Prostate gland (tissue), 2 donors: ENCODE results near the gene AGBL4. TPM values are rescaled to one million over a fixed set of nuclear protein-coding genes. Genes with fewer than 3 reads are reported as not detected.
"Not testable (repeated sequence)": the region's sequence is repeated elsewhere in the genome, so short reads cannot be mapped to it uniquely, and the experiment has no call there.

ENCODE experiments used
- DNase-seq: peaks from one replicate; pipeline ENCODE4 v3.0.0-alpha.2; 2019; ENCODE audit warnings: low spot score
- H3K27ac ChIP-seq, 2 donors: fragments of 200-600 bp; sonication (generic); 2 replicates each; pipeline ENCODE4 v1.5.1; 2017 to 2019
- H3K27me3 ChIP-seq: fragments of 200-600 bp; sonication (generic); replicated peaks from 2 replicates; pipeline ENCODE4 v1.5.1; 2019; ENCODE audit not compliant: insufficient read depth
- H3K36me3 ChIP-seq, 2 donors: fragments of 200-600 bp; sonication (generic); 1 replicate in 1 of 2; 2 replicates in 1 of 2; pipeline versions ENCODE4 v1.5.1 to v1.8.1; 2017 to 2019
- H3K4me1 ChIP-seq: fragments of 200-600 bp; sonication (generic); replicated peaks from 2 replicates; pipeline ENCODE4 v1.5.1; 2019
- H3K4me3 ChIP-seq, 2 donors: fragments of 200-600 bp; sonication (generic); 2 replicates each; pipeline ENCODE4 v1.5.1; 2017 to 2019
- H3K9me3 ChIP-seq: fragments of 200-600 bp; sonication (generic); 2 replicates; pipeline ENCODE4 v1.5.1; 2017
- CTCF ChIP-seq, 4 experiments: fragments of 200-600 bp in 2 of 4; fragments of 450-650 bp in 2 of 4; sonication (generic) in 2 of 4; IDR thresholded peaks; 1 replicate in 3 of 4; 2 replicates in 1 of 4; pipeline ENCODE4 v1.5.1; 2016 to 2019; ENCODE audit warnings: antibody characterized with exemption in 4 of 4, mild to moderate bottlenecking in 2 of 4, moderate library complexity in 2 of 4
- POLR2A ChIP-seq: fragments of 450-650 bp; IDR thresholded peaks from one replicate; pipeline ENCODE4 v1.6.1; 2016; ENCODE audit warnings: antibody characterized with exemption, mild to moderate bottlenecking
- POLR2AphosphoS5 ChIP-seq: sonication (generic); formaldehyde crosslinking; IDR thresholded peaks from one replicate; pipeline ENCODE4 v1.6.1; 2017; ENCODE audit warnings: antibody characterized with exemption
- WGBS: methylation state at CpG from one replicate; pipeline ENCODE4 v1.1.5; 2018; 5-methylcytosine and 5-hydroxymethylcytosine counted together
- intact Hi-C: fragments of 100-400 bp; cut with DNase I; formaldehyde crosslinking; loops from one replicate; pipeline ENCODE4 v1.14.2; 2022
- total RNA-seq, 2 donors: library from RNA; depleted of rRNA; stranded (reverse); fragments of >200 nt; gene quantifications; one replicate each; pipeline ENCODE4 v1.1.0, GENCODE V29; 2016

The AGBL4 gene
- total RNA-seq, 2 donors from 2014 or later: 0.82 to 2.7 TPM

GRCh38 chr1:49842596-49842995 is 181.2 kb downstream of the AGBL4 start:
- 91% methylated on average over 2 of the region's 2 CpGs for WGBS
- Histone ChIP-seq H3K36me3 (no peaks in the 10 kb centered on the region), H3K27ac (no peak overlapping the region), H3K27me3 (no peaks in the 10 kb centered on the region), H3K4me3 (no peak overlapping the region), H3K9me3 (no peaks in the 10 kb centered on the region), H3K4me1 (no peaks in the 10 kb centered on the region)
- DNase-seq: no peak
- TF ChIP-seq POLR2AphosphoS5 (no peak), CTCF (IDR thresholded peaks at IDR 0.05) (no peak), POLR2A (no peak)
- intact Hi-C loops: no loop called here

DNA sequence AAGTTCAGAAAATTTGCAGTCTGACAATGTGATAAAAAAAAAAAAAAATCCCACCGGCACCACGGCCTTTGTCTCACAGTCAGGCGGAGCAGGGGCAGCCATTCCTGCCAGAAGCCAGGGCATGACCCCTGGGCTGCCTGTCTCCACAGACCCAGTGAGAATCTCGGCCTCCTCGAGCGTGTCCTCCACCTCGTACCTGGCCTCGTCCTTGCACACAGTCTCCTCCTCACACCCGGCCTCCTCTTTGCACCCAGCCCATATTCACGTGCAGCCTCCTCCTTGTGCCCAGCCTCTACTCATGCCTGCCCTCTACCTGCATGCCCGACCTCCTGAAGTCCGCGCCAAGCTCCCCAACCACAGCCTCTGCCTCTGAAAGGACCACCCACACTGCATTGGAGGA is 182.0 kb downstream of the AGBL4 start:
- TF ChIP-seq POLR2A (no peak), POLR2AphosphoS5 (no peak), CTCF (IDR thresholded peaks at IDR 0.05) (no peak)
- H3K27me3 ChIP-seq: no peaks in the 10 kb centered on the region
- H3K36me3 ChIP-seq: no peaks in the 10 kb centered on the region
- no peak overlapping the region for H3K4me3 ChIP-seq
- WGBS: 91% methylated on average over 13 of the region's 13 CpGs
- DNase-seq: no peak
- H3K9me3 ChIP-seq: no peaks in the 10 kb centered on the region
- intact Hi-C loops: no loop called here
- H3K4me1 ChIP-seq: no peaks in the 10 kb centered on the region
- no peak overlapping the region for H3K27ac ChIP-seq

DNA sequence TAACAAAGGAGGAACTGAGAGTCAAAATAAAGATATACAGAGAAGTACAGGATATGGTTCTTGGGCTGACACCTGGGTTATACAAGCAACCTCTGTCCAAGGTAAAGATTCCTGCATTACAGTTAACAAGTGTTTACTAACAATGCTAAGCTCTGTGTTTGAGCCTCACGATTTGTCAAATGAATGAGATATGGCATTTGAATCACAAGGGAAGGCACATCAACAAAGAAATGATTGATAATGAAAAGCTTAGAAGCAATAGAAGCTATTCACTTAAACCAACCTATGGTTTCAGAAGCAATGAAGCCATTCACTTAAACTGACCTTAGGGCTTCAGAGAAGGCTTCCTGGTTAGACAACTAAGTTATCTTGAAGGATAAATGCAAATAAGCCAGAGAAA is 199.5 kb downstream of the AGBL4 start:
- Histone ChIP-seq H3K9me3 (no peaks in the 10 kb centered on the region), H3K4me1 (no peaks in the 10 kb centered on the region), H3K27me3 (no peaks in the 10 kb centered on the region), H3K36me3 (no peaks in the 10 kb centered on the region), H3K4me3 (no peak overlapping the region), H3K27ac (no peak overlapping the region)
- TF ChIP-seq POLR2A (no peak), CTCF (IDR thresholded peaks at IDR 0.05) (no peak), POLR2AphosphoS5 (no peak)
- intact Hi-C loops: no loop called here
- no peak for DNase-seq
- WGBS: 0% methylated on average over 1 of the region's 1 CpG

DNA sequence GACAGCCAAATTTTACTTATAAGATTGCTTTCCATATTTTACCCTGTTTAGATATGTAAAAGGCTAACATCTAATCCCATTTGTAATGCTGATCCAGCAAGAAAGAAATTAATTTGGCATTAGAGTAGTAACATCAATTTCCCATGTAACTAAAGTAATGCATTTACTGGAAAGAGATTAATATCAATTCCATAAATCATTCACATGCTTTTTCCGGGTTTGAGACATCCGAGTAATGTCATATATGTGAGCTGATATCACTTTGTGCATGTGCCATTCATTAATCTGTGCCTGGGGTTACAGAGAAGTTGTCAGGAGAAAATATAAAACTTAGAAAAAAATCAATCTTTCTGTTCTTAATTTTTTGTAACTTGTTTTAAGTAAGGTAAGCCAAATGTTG is 206.1 kb downstream of the AGBL4 start:
- no peak for TF ChIP-seq POLR2AphosphoS5
- no peak for TF ChIP-seq CTCF (IDR thresholded peaks at IDR 0.05)
- TF ChIP-seq POLR2A: no peak
- H3K36me3 ChIP-seq: no peaks in the 10 kb centered on the region
- intact Hi-C loops: no loop called here

GRCh38 chr1:49787013-49787412 is 236.7 kb downstream of the AGBL4 start:
- DNase-seq, H3K4me3 ChIP-seq, H3K27me3 ChIP-seq, H3K4me1 ChIP-seq, intact Hi-C loops, H3K27ac ChIP-seq, H3K9me3 ChIP-seq, H3K36me3 ChIP-seq: not testable (repeated sequence)
- 92% methylated on average over 17 of the region's 17 CpGs for WGBS

More for the DNA sequence above, 206.1 kb downstream of the AGBL4 start:
- Histone ChIP-seq H3K4me3 (no peak overlapping the region), H3K27me3 (no peaks in the 10 kb centered on the region), H3K27ac (no peak overlapping the region), H3K9me3 (no peaks in the 10 kb centered on the region), H3K4me1 (no peaks in the 10 kb centered on the region)
- 44% methylated on average over 2 of the region's 2 CpGs for WGBS
- no peak for DNase-seq
